Activated CD4-positive, alpha-beta T cell treated with anti-CD3 and anti-CD28 coated beads for 4 hours (primary cell): ENCODE measurements around the gene FBXL15.
"Not testable (repeated sequence)": the region's sequence is repeated elsewhere in the genome, so short reads cannot be mapped to it uniquely, and the experiment has no call there.

Experiments used
- DNase-seq, 2 donors: peaks; one replicate each; pipeline ENCODE4 v3.0.0-alpha.2; 2020

FBXL15 gene

GRCh38 chr10:102431452-102432124 lies 11.0 kb downstream of the FBXL15 start:
- DNase-seq, result no peak

- DNase-seq, result peak; percentile 88 to 96
Observed at GRCh38 chr10:102432162-102432950, 11.7 kb downstream of the FBXL15 start, which contains the start of gene CUEDC2. Gene CUEDC2, minus strand, starts transcription at chr10:102432574. Its CDS starts 7,386 bp downstream, at chr10:102425188.

GRCh38 chr10:102433619-102434046 lies 13.0 kb downstream of the FBXL15 start:
- DNase-seq, result no peak

- no peak for DNase-seq
Observed at GRCh38 chr10:102434394-102435132, 13.9 kb downstream of the FBXL15 start.

GRCh38 chr10:102435133-102435497 lies 14.5 kb downstream of the FBXL15 start:
- DNase-seq, result no peak

GRCh38 chr10:102435529-102436233 lies 15.0 kb downstream of the FBXL15 start:
- peak; percentile 54 to 67 for DNase-seq

GRCh38 chr10:102436312-102436711 lies 15.7 kb downstream of the FBXL15 start:
- DNase-seq, result no peak

GRCh38 chr10:102437515-102437914 lies 16.9 kb downstream of the FBXL15 start:
- no peak for DNase-seq

GRCh38 chr10:102438374-102438773 lies 17.7 kb downstream of the FBXL15 start:
- DNase-seq, result no peak

- no peak for DNase-seq
Observed at GRCh38 chr10:102444851-102445250, 24.2 kb downstream of the FBXL15 start.

- peak; percentile 87 to 88 for DNase-seq
Observed at GRCh38 chr10:102449321-102450123, 28.9 kb downstream of the FBXL15 start.

GRCh38 chr10:102450124-102450373 lies 29.4 kb downstream of the FBXL15 start:
- DNase-seq, result no peak

GRCh38 chr10:102450374-102451104 lies 29.9 kb downstream of the FBXL15 start:
- DNase-seq, result peak; percentile 78 to 84

- peak in 1 of 2 donors; percentile 3 for DNase-seq
Observed at GRCh38 chr10:102451105-102451969, 30.7 kb downstream of the FBXL15 start, which contains the start of gene C10orf95. Gene C10orf95, minus strand, starts transcription at chr10:102451543. Its CDS starts 450 bp downstream, at chr10:102451093.

GRCh38 chr10:102452672-102453340 lies 32.2 kb downstream of the FBXL15 start:
- DNase-seq, result peak; percentile 46 to 53

GRCh38 chr10:102453502-102453901 lies 32.9 kb downstream of the FBXL15 start:
- no peak for DNase-seq

GRCh38 chr10:102454662-102455487 lies 34.2 kb downstream of the FBXL15 start:
- DNase-seq, result not testable (repeated sequence)

- DNase-seq, result no peak
Observed at GRCh38 chr10:102455893-102456471, 35.3 kb downstream of the FBXL15 start.
